OCI-LY1 (cell line): Measurements from ENCODE around the gene L3MBTL1.

Source experiments
- H2AFZ ChIP-seq: fragments of 200-600 bp; sonication (generic), shearing (Covaris generic); 2 replicates; pipeline ENCODE4 v1.6.0; 2014; ENCODE audit warnings: antibody characterized with exemption, mild to moderate bottlenecking, low read length
- H3F3A ChIP-seq: fragments of 200-600 bp; sonication (generic), shearing (Covaris generic); 2 replicates; pipeline ENCODE4 v1.6.0; 2014; ENCODE audit warnings: mild to moderate bottlenecking, antibody characterized with exemption, low read length, moderate library complexity; ENCODE audit not compliant: insufficient read depth
- H3K27ac ChIP-seq: fragments of 200-600 bp; sonication (generic); 2 replicates; pipeline ENCODE4 v1.5.1; 2014; ENCODE audit warnings: low read length, mixed run types, mild to moderate bottlenecking, low read depth; ENCODE audit not compliant: poor library complexity, severe bottlenecking
- H3K27me3 ChIP-seq: fragments of 200-600 bp; sonication (generic); 2 replicates; pipeline ENCODE4 v1.6.0; 2014; ENCODE audit warnings: antibody characterized with exemption, mild to moderate bottlenecking, low read length, moderate library complexity; ENCODE audit not compliant: insufficient read depth
- H3K36me3 ChIP-seq: fragments of 200-600 bp; sonication (generic); 2 replicates; pipeline ENCODE4 v1.6.1; 2014; ENCODE audit warnings: mild to moderate bottlenecking, antibody characterized with exemption, low read length, moderate library complexity, mixed read lengths; ENCODE audit not compliant: insufficient read depth
- H3K4me1 ChIP-seq: fragments of 200-600 bp; sonication (generic); 2 replicates; pipeline ENCODE4 v1.5.1; 2014; ENCODE audit warnings: mild to moderate bottlenecking, low read length, moderate library complexity; ENCODE audit not compliant: insufficient read depth, severe bottlenecking
- H3K4me2 ChIP-seq: fragments of 200-600 bp; sonication (generic), shearing (Covaris generic); 2 replicates; pipeline ENCODE4 v1.6.1; 2014; ENCODE audit warnings: low read length
- H3K4me3 ChIP-seq: fragments of 200-600 bp; sonication (generic); 2 replicates; pipeline ENCODE4 v1.5.1; 2014; ENCODE audit warnings: low read length, low read depth, mild to moderate bottlenecking, mixed read lengths; ENCODE audit not compliant: poor library complexity, severe bottlenecking
- H3K79me2 ChIP-seq: fragments of 200-600 bp; shearing (Covaris generic); 2 replicates; pipeline ENCODE4 v1.6.1; 2016; ENCODE audit warnings: mixed run types, low read length, mixed read lengths; ENCODE audit not compliant: insufficient read depth
- H3K9ac ChIP-seq: fragments of 200-600 bp; sonication (generic), shearing (Covaris generic); 2 replicates; pipeline ENCODE4 v1.6.1; 2014; ENCODE audit warnings: mild to moderate bottlenecking, low read length, mixed read lengths
- H3K9me2 ChIP-seq: fragments of 200-600 bp; sonication (generic), shearing (Covaris generic); 2 replicates; pipeline ENCODE4 v1.6.1; 2014; ENCODE audit warnings: low read depth, mild to moderate bottlenecking, low read length, mixed read lengths
- H3K9me3 ChIP-seq: fragments of 200-600 bp; shearing (Covaris generic); 2 replicates; pipeline ENCODE4 v1.6.1; 2014; ENCODE audit warnings: low read length, mixed read lengths
- H4K20me1 ChIP-seq: fragments of 200-600 bp; sonication (generic), shearing (Covaris generic); 2 replicates; pipeline ENCODE4 v1.6.0; 2016; ENCODE audit warnings: mild to moderate bottlenecking, low read length; ENCODE audit not compliant: insufficient read depth
- CTCF ChIP-seq: fragments of 200-600 bp; sonication (generic), shearing (Covaris generic); IDR thresholded peaks from 2 replicates; pipeline ENCODE4 v1.5.1; 2017; ENCODE audit warnings: mild to moderate bottlenecking, antibody characterized with exemption, low read length, moderate library complexity, mixed read lengths
- EZH2 ChIP-seq: fragments of 200-600 bp; sonication (generic), shearing (Covaris generic); IDR thresholded peaks from 2 replicates; pipeline ENCODE4 v1.8.0; 2017; ENCODE audit warnings: borderline replicate concordance, mixed run types, mild to moderate bottlenecking, antibody characterized with exemption, low read length, moderate library complexity, mixed read lengths

Gene L3MBTL1

GRCh38 chr20:43534016-43534415 is 26.5 kb downstream of the L3MBTL1 start:
- no peaks in the 10 kb centered on the region for H4K20me1 ChIP-seq
- no peak overlapping the region for H3K9ac ChIP-seq
- no peaks in the 10 kb centered on the region for H3K27me3 ChIP-seq
- H3K4me3 ChIP-seq: no peak overlapping the region
- no peak overlapping the region for H3K4me2 ChIP-seq
- H3K79me2 ChIP-seq: no peaks in the 10 kb centered on the region
- 0 out of 2 replicates have a peak, but pooled peaks cover 3% of the 10 kb centered on the region for H3K36me3 ChIP-seq
- no peak for TF ChIP-seq CTCF
- TF ChIP-seq EZH2: no peak
- no peak overlapping the region for H3K27ac ChIP-seq
- no peak overlapping the region for H2AFZ ChIP-seq
- H3F3A ChIP-seq: no peaks in the 10 kb centered on the region
- no peaks in the 10 kb centered on the region for H3K9me3 ChIP-seq
- no peaks in the 10 kb centered on the region for H3K4me1 ChIP-seq
- H3K9me2 ChIP-seq: no peaks in the 10 kb centered on the region

- no peaks in the 10 kb centered on the region for H3K4me1 ChIP-seq
- H3K9me3 ChIP-seq: no peaks in the 10 kb centered on the region
- no peaks in the 10 kb centered on the region for H3K27me3 ChIP-seq
- no peaks in the 10 kb centered on the region for H3K79me2 ChIP-seq
- H3K4me2 ChIP-seq: no peak overlapping the region
- H3K36me3 ChIP-seq: 0 out of 2 replicates have a peak, but pooled peaks cover 3% of the 10 kb centered on the region
- no peaks in the 10 kb centered on the region for H3K9me2 ChIP-seq
- no peak overlapping the region for H3K27ac ChIP-seq
- H3K9ac ChIP-seq: no peak overlapping the region
- TF ChIP-seq EZH2: no peak
- no peak for TF ChIP-seq CTCF
- H4K20me1 ChIP-seq: no peaks in the 10 kb centered on the region
- no peaks in the 10 kb centered on the region for H3F3A ChIP-seq
- H2AFZ ChIP-seq: no peak overlapping the region
- H3K4me3 ChIP-seq: no peak overlapping the region
Measured at GRCh38 chr20:43534791-43535350, 27.4 kb downstream of the L3MBTL1 start.

GRCh38 chr20:43535370-43536004 is 28.0 kb downstream of the L3MBTL1 start:
- no peaks in the 10 kb centered on the region for H4K20me1 ChIP-seq
- H3K4me3 ChIP-seq: no peak overlapping the region
- H3K4me2 ChIP-seq: no peak overlapping the region
- H3K79me2 ChIP-seq: no peaks in the 10 kb centered on the region
- no peaks in the 10 kb centered on the region for H3K27me3 ChIP-seq
- H3K36me3 ChIP-seq: 0 out of 2 replicates have a peak, but pooled peaks cover 3% of the 10 kb centered on the region
- no peaks in the 10 kb centered on the region for H3K9me2 ChIP-seq
- no peaks in the 10 kb centered on the region for H3K4me1 ChIP-seq
- H3K9me3 ChIP-seq: no peaks in the 10 kb centered on the region
- no peaks in the 10 kb centered on the region for H3F3A ChIP-seq
- TF ChIP-seq CTCF: no peak
- no peak for TF ChIP-seq EZH2
- H2AFZ ChIP-seq: no peak overlapping the region
- H3K27ac ChIP-seq: no peak overlapping the region
- no peak overlapping the region for H3K9ac ChIP-seq
